Lower leg skin (tissue), 3 donors: ENCODE data around the gene MYO3B.

ENCODE experiments used
- POLR2A ChIP-seq, 2 donors: fragments of 450-650 bp; IDR thresholded peaks; one replicate each; pipeline ENCODE4 v1.6.1; 2016 to 2017; ENCODE audit warnings: antibody characterized with exemption in 2 of 2, mild to moderate bottlenecking in 1 of 2, moderate library complexity in 1 of 2
- TF ChIP-seq, protein P1 (sequence below), 3 donors: fragments of 450-650 bp; IDR thresholded peaks; one replicate each; pipeline ENCODE4 v1.5.1; 2016; ENCODE audit warnings: antibody characterized with exemption in 3 of 3, mild to moderate bottlenecking in 3 of 3, moderate library complexity in 2 of 3

DNA sequence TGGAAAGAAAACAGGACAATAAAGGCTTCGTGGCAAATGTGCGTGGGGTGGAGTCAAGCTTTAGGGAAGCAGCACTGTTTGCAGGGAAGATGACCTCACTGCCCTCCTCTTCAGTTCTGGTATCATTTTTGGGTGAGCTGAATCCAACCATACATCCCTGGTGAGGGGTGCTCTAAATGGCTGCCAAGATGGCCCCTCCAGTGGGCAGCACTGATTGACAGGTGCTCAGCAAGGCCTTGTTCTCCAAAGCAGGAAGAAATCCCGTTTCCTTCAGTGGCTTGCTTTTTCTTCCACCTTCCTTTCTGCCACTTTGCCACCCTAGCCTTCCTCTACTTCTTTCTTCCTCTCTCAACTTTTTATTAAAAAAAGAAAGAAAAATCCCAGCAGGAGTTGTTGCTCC lies 404.4 kb downstream of the MYO3B start:
- TF ChIP-seq, protein P1, sequence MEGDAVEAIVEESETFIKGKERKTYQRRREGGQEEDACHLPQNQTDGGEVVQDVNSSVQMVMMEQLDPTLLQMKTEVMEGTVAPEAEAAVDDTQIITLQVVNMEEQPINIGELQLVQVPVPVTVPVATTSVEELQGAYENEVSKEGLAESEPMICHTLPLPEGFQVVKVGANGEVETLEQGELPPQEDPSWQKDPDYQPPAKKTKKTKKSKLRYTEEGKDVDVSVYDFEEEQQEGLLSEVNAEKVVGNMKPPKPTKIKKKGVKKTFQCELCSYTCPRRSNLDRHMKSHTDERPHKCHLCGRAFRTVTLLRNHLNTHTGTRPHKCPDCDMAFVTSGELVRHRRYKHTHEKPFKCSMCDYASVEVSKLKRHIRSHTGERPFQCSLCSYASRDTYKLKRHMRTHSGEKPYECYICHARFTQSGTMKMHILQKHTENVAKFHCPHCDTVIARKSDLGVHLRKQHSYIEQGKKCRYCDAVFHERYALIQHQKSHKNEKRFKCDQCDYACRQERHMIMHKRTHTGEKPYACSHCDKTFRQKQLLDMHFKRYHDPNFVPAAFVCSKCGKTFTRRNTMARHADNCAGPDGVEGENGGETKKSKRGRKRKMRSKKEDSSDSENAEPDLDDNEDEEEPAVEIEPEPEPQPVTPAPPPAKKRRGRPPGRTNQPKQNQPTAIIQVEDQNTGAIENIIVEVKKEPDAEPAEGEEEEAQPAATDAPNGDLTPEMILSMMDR (IDR thresholded peaks at IDR 0.05) = no peak
- no peak for TF ChIP-seq POLR2A (IDR thresholded peaks at IDR 0.05)
